Epithelial cell of esophagus (primary cell): ENCODE results near the gene HTRA3.

ENCODE experiments used
- DNase-seq: peaks from one replicate; pipeline ENCODE4 v3.0.0; 2010; ENCODE audit warnings: low read depth
- H3K4me3 ChIP-seq: 2 replicates; pipeline ENCODE4 v1.5.1; 2011; ENCODE audit warnings: mild to moderate bottlenecking, low read length, control low read depth
- CTCF ChIP-seq: IDR thresholded peaks from 2 replicates; pipeline ENCODE4 v1.5.1; 2011; ENCODE audit warnings: low read depth, mild to moderate bottlenecking, low read length, control low read depth, inconsistent platforms; ENCODE audit not compliant: insufficient read depth; ENCODE audit errors: missing control alignments

The HTRA3 gene

GRCh38 chr4:8297141-8297601 is 27.6 kb downstream of the HTRA3 start:
- no peak for DNase-seq
- no peak for TF ChIP-seq CTCF
- no peak overlapping the region for H3K4me3 ChIP-seq

GRCh38 chr4:8297691-8298485 is 28.3 kb downstream of the HTRA3 start:
- DNase-seq = no peak
- TF ChIP-seq CTCF = no peak
- no peak overlapping the region for H3K4me3 ChIP-seq

- no peak for TF ChIP-seq CTCF
- H3K4me3 ChIP-seq = no peak overlapping the region
Observed at GRCh38 chr4:8300832-8301231, 31.3 kb downstream of the HTRA3 start.

GRCh38 chr4:8301851-8302730 is 32.5 kb downstream of the HTRA3 start:
- DNase-seq = no peak
- TF ChIP-seq CTCF = no peak
- H3K4me3 ChIP-seq = no peak overlapping the region

More at GRCh38 chr4:8300832-8301231, 31.3 kb downstream of the HTRA3 start:
- DNase-seq = no peak

- no peak for TF ChIP-seq CTCF
- DNase-seq = no peak
- no peak overlapping the region for H3K4me3 ChIP-seq
Observed at GRCh38 chr4:8303081-8303480, 33.5 kb downstream of the HTRA3 start.

- DNase-seq = peak; percentile 78
Observed at GRCh38 chr4:8303485-8304281, 34.1 kb downstream of the HTRA3 start.

More at GRCh38 chr4:8303485-8304281, 34.1 kb downstream of the HTRA3 start:
- H3K4me3 ChIP-seq = no peak overlapping the region
- TF ChIP-seq CTCF = no peak
